ENCODE measurements around the gene COQ8A.

COQ8A gene

DNA sequence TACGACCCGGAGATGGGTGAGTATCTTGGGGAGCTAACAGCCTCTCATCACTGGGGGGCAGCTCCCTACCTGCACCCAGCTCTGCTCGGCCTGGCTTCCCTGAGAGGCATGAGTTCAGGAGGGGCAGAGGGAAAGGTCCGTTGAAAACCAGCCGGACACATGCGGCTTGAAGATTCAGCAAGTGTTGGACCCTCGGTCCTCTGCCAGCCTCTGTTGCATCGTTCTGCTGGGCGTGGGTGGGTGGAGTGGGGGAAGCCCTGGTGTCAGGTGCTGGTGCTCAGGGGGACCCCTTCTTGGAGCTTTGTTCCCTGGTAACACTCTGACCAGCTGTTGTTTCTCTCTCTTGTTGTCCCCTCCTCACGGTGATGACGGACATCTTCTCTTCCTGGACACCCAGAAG is 48.7 kb upstream of the COQ8A start:
- no peak for ATAC-seq
- no peak for TF ChIP-seq ZNF565 (CRISPR knock-in tag; conservative IDR thresholded peaks at IDR 0.05; ENCODE audit: low read depth)
- TF ChIP-seq ISL1 (CRISPR knock-in tag; IDR thresholded peaks at IDR 0.05) = no peak
- no peak for TF ChIP-seq ZFP3 (CRISPR knock-in tag; IDR thresholded peaks at IDR 0.05)
- no peak for TF ChIP-seq ZNF70 (CRISPR knock-in tag; IDR thresholded peaks at IDR 0.05)
- no peak for TF ChIP-seq CSRNP3 (CRISPR knock-in tag; IDR thresholded peaks at IDR 0.05)
- no peak for TF ChIP-seq TOX (CRISPR knock-in tag; IDR thresholded peaks at IDR 0.05; ENCODE audit: borderline replicate concordance)
- TF ChIP-seq TCF4 (CRISPR knock-in tag; IDR thresholded peaks at IDR 0.05; ENCODE audit: borderline replicate concordance) = no peak
- TF ChIP-seq ARNTL (CRISPR knock-in tag; IDR thresholded peaks at IDR 0.05; ENCODE audit: borderline replicate concordance, low read depth) = no peak
- TF ChIP-seq PATZ1 (CRISPR knock-in tag; IDR thresholded peaks at IDR 0.05; ENCODE audit: borderline replicate concordance) = no peak
- no peak for TF ChIP-seq TSHZ2 (CRISPR knock-in tag; IDR thresholded peaks at IDR 0.05)
- TF ChIP-seq GLIS3 (CRISPR knock-in tag; IDR thresholded peaks at IDR 0.05) = no peak
- TF ChIP-seq PPARA (CRISPR knock-in tag; IDR thresholded peaks at IDR 0.05; ENCODE audit: borderline replicate concordance) = no peak
- no peak for TF ChIP-seq CREB5 (CRISPR knock-in tag; IDR thresholded peaks at IDR 0.05; ENCODE audit: low read depth)
- TF ChIP-seq RARB (CRISPR knock-in tag; IDR thresholded peaks at IDR 0.05) = no peak
- no peak for TF ChIP-seq ESRRG (CRISPR knock-in tag; IDR thresholded peaks at IDR 0.05)

DNA sequence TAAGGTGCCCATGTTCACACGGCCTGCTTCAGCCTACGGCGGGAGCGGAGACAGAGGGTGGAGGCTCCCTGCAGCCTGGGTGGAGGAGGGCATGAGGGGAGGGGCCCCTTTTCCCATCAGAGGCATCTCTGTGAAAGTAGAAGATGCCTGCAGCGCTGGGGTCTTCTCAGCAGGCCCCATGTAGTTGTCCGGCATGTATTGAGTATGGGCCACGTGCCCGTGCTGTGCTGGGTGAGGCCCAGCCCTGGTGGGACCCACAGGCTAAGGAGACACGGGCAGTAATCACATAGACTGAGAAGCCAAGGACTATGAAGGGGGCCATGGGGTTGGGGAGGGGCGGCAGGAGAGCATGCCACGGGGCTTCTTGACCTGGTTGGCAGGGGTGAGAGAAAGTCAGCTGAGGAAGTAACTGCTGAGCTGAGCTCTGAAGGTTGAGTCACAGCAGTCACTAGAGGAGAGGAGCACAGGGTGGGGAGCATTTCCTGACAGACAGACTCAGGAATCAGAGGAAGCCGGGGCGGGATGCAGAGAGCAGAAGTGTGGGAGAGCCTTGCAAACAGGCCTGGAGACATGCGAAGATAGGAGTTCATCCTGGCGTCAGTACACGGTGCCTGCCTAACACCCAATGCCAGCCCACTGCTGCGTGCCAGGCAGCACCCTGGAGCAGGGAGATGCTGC is 48.1 kb upstream of the COQ8A start:
- peak; percentile 25; the same call in 2 of the 3 replicates for ATAC-seq

More for the DNA sequence above, 48.1 kb upstream of the COQ8A start:
- TF ChIP-seq ZNF70 (CRISPR knock-in tag; IDR thresholded peaks at IDR 0.05) = no peak
- TF ChIP-seq ZC3H10 (CRISPR knock-in tag; IDR thresholded peaks at IDR 0.05) = no peak
- no peak for TF ChIP-seq ZFP30 (CRISPR knock-in tag; IDR thresholded peaks at IDR 0.05)
- TF ChIP-seq PPARA (CRISPR knock-in tag; IDR thresholded peaks at IDR 0.05; ENCODE audit: borderline replicate concordance) = no peak
- no peak for TF ChIP-seq ZNF565 (CRISPR knock-in tag; conservative IDR thresholded peaks at IDR 0.05; ENCODE audit: low read depth)
- TF ChIP-seq ZFP3 (CRISPR knock-in tag; IDR thresholded peaks at IDR 0.05) = no peak
- no peak for TF ChIP-seq OSR1 (CRISPR knock-in tag; IDR thresholded peaks at IDR 0.05)
- no peak for TF ChIP-seq GLIS3 (CRISPR knock-in tag; IDR thresholded peaks at IDR 0.05)
- no peak for TF ChIP-seq ESRRG (CRISPR knock-in tag; IDR thresholded peaks at IDR 0.05)
- no peak for TF ChIP-seq SNAI2 (CRISPR knock-in tag; IDR thresholded peaks at IDR 0.05)
- TF ChIP-seq TOX (CRISPR knock-in tag; IDR thresholded peaks at IDR 0.05; ENCODE audit: borderline replicate concordance) = no peak
- no peak for TF ChIP-seq ARNTL (CRISPR knock-in tag; IDR thresholded peaks at IDR 0.05; ENCODE audit: borderline replicate concordance, low read depth)
- no peak for TF ChIP-seq CSRNP3 (CRISPR knock-in tag; IDR thresholded peaks at IDR 0.05)
- TF ChIP-seq, protein P1, sequence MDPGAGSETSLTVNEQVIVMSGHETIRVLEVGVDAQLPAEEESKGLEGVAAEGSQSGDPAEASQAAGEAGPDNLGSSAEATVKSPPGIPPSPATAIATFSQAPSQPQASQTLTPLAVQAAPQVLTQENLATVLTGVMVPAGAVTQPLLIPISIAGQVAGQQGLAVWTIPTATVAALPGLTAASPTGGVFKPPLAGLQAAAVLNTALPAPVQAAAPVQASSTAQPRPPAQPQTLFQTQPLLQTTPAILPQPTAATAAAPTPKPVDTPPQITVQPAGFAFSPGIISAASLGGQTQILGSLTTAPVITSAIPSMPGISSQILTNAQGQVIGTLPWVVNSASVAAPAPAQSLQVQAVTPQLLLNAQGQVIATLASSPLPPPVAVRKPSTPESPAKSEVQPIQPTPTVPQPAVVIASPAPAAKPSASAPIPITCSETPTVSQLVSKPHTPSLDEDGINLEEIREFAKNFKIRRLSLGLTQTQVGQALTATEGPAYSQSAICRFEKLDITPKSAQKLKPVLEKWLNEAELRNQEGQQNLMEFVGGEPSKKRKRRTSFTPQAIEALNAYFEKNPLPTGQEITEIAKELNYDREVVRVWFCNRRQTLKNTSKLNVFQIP (CRISPR knock-in tag; IDR thresholded peaks at IDR 0.05; ENCODE audit: borderline replicate concordance, low read depth) = no peak
- TF ChIP-seq TCF4 (CRISPR knock-in tag; IDR thresholded peaks at IDR 0.05; ENCODE audit: borderline replicate concordance) = no peak
- no peak for TF ChIP-seq CSDC2 (CRISPR knock-in tag; IDR thresholded peaks at IDR 0.05)
- no peak for TF ChIP-seq RARB (CRISPR knock-in tag; IDR thresholded peaks at IDR 0.05)
- TF ChIP-seq ISL1 (CRISPR knock-in tag; IDR thresholded peaks at IDR 0.05) = no peak

Data from SK-N-SH treated with all-trans-retinoic acid at 6 μM for 48 hours (cell line).